ENCODE data around the gene LINC00305.

Gene LINC00305

DNA sequence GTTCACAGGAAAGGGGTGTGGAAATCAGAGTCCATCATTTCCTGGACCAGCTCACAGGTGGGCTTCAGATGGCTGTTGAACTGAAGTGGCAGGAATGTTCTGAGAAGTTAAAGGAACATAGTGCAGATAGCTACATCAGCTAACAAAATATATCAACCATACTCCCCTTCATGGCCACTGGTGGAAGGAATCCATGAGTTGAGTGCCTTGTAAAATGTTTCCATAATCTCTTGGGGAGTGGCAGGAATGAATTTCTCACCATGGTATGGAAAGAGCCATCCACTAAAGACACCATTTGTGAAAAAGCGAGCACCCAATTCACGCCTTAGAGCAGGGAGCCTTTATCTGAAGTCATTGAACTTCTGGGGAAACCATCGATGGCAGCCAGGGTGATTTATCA, at the start of gene LINC00305:
Gene LINC00305, minus strand, starts transcription at position 101 of the 400 bp plus-strand sequence.
- no peak for DNase-seq

DNA sequence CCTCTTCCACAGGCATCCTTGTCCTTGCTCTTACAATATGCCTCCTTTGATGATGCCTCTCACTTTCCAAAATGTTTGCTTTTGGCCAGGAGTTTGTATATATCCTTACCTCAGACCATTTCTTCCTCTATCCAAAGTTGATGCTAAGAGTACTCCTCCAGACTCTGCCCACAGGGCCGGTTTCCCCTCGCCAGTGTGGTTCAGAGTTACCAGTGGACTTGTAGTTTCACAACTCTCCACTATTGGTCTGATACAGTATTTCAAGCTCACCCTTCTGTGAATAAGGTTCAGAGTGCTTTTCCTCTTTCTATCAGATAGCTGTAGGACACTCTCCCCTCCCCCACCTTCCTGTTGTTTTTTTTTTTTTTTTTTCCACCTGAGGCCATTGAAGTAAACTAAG, 42.2 kb upstream of the LINC00305 start:
- no peak for DNase-seq

DNA sequence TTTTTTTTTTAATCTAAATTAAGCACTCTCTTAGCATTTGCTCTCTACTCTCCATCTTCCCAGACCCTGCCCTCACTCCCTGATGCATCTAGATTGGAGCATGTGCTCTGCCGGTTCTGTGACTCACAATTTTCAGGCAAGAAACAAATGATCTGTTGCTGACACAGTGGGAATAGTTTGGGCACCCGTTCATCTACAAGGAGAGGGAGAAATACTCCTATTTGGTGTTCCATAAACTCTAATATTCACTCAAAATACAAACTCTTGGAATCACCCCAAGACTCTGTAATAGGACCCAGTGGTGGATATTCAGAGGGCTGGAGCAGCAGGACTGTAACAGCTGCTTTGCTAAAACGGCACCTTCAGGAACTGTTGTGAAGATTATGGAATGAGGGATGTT, 37.1 kb upstream of the LINC00305 start:
- no peak for DNase-seq

DNA sequence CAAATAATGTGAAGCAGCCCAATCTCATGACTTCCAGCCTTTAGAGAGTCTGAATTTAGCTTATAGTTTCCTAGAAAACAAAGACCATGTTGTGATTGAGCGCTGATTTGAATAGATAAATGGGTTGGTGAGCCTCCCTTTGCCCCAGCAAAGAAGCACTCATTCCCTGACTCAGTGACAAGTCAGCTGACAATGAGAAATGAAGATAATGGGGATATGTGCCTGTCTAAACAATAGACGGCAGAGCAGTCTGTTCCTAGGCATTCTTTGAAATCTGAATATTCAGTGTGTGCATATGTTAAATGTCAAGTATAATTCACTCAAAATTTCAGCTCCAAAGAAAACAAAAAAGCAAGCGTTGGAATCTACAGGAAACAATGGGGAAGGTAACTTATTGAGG, 34.8 kb upstream of the LINC00305 start:
- DNase-seq, result no peak

DNA sequence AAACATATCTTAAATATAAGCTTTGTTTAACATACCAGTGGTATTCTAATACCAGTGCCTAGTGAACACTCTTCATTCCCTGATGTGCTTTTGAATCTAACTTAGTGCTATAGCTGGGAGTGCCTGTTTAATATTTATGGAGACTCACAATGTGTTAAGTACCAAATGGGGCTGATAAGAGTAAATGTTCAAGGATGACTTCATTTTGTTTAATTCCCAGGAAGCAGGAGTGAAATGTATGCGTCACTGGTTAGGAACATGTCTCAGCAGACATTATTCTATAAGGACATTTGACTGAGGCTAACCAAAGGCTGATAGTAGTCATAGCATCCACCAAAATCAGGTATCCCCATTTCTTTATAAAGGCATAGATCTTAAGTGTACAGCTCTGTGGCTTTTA, 31.7 kb upstream of the LINC00305 start:
- DNase-seq, result no peak

DNA sequence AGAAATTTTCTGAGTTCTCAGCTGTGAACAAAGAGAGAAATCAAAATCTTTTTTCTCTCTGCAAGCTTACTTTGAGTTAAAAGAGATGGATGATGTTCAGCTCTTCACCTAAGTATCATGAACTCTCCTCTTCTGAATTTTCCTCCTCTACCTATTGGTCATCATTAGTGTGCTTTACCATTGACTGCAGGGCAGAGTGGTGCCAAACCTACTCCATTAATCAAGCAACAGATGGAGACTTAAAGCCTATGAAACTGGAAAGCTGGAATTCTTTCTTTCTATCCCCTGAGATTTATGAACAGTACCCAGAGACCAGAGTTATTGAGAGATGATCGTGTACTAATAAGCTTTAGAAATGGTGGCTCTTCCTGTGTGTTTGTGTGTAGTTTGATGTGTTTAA, 31.3 kb upstream of the LINC00305 start:
- DNase-seq, result no peak

DNA sequence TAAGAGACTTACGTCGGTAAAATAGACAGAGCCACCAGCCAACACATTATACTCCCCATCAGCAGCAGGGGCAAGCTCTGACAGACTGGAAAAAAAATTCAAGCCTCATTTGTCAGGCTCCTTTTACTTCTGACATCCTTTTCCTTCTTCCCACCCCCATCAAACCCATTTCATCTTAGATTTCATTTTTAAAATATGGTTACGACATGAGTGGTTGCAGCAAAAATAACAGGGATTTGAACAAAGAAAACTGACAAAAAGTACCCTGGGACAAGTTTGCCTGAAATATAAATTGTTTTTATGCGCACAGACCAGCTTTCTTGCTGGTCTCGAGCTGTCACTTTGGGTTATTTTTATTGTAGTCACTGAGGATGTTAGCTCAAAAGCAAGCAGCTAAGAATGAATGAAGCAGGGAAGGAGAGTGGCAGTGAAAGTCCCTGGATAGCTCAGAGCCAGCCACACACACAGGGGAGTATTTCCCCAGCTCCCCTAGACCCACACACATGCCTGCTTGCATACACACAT, 30.7 kb upstream of the LINC00305 start:
- DNase-seq, result no peak

DNA sequence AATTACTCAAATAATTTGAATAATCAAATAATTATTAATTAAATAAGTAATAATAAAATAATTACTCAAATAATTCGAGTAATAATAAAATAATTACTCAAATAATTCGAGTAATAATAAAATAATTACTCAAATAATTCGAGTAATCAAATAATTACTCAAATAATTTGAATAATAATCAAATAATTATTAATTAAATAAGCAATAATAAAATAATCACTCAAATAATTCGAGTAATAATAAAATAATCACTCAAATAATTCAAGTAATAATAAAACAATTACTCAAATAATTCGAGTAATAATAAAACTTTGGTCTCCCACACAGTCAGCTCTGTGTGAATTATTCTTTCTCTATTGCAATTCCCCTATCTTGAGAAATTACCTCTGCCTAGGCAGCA, 30.0 kb upstream of the LINC00305 start:
- DNase-seq, result no peak

DNA sequence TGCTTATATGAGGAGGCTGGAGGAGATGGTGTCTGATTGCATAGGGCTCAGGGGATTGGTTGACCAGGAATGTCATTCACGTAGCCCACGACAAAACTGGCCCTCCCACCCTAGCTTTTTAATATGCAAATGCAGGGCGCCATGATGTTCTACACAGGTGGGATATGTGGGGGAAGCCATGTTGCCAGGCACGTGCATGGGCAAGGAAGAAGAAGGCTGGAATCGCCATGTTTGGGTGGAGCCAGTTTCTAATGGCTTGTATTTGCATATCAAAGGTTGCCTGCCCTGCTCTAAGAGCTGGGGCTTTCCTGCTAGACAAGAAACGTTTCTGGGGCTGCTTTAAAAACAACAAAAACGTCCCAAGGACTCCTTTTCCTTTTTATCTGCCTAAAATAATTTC, 26.5 kb upstream of the LINC00305 start:
- no peak for DNase-seq

DNA sequence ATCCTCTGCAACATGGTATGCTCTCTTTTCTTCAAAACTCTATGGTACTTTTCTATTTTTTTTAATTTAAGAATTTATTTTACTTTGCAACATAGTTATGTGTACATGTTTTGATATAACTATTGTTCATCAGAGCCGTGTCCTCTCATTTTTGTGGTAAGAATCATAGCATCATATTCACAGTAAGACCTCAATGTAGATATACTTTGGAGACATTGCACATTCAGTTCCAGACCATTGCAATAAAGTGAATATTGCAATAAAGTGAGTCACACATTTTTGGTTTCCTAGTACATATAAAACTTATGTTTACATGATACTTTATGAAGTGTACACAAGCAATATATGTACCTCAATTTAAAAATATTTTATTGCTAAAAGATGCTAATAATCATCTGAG, 22.7 kb upstream of the LINC00305 start:
- DNase-seq, result no peak

DNA sequence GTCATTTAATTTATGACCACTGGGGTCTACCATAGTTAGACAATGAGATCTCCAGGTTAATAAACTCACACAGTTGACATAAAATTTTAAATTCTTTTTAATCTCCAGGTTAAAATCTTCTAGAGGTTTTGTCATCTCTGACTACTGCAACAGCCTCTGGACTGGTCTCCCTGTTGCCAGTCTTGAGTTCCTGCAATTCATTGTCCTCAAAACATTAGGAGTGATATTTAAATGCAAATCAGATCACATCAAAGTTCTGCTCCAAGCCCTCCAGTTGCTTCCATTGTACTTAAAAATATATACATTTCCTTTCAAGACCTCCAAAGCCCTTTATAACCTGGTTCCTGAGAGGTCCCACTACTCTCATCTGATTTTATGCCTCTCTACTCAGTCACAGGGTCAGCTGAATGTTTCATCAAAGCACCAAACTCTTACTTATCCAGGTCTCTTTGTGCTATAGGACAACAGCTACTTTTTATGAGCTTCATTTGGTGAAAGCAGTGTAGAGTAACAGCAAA, 18.6 kb upstream of the LINC00305 start:
- DNase-seq, result no peak

DNA sequence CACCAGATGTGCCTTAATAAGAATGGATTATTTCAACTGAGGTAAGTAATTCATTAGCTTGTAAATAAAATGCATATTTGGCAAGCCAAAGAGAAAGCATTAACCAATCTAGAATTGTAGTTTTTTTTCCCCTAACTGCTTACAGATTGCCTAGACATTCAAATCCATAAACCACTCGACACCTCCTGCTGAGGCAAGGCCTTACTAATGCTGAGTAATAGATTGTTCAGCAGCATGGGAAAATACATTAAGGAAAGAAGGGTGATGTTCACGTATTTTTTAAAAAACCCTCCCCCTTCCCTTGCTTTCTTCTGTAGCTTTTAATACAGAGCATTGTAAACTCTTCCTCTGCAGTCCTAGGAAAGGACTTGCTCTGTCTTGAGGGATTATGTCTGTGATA, 17.0 kb upstream of the LINC00305 start:
- no peak for DNase-seq

DNA sequence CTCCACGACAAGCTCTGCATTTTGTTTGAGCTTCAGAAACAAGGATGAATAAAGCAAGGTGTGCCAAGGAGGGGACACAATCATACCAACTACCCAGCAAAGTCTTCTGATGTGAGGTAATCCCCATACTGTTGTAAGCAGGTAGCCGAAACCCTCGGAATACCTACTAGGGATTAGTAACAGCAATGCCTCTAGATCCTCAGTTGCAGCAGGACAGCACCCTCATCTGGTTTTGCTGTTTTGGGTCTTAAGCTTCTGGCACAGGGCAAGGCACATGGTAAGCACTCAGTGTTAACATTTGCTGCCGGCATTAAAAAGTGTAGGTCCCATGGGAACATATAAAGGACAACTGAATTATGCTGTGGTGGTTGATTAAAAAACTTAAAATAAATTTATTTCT, 16.0 kb upstream of the LINC00305 start:
- no peak for DNase-seq

DNA sequence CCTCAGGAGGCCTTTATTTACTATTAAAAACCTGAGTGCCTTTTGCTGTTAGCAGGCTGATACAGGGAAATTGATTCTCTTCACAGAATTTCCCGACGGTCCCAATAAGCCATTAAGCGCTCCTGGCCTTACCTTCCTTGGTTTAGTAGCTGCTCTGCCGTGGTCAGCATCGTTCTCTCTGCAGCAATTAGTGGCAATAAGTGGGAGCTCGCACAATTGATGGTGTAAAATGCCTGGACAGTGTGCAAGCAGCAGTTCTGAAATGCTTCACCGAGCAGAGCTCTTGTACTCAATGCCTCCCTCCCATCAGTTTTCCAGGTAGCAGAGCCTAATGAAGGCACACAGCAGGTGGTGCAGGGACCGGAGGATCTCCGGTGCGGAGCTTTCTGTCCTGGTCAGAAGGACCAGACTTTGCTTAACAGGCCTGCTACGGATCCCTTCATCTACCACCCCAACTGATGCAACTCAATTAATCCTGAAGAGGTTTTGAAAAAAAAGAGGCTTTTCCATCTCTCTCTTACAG, 1.1 kb upstream of the LINC00305 start:
- no peak for DNase-seq

DNA sequence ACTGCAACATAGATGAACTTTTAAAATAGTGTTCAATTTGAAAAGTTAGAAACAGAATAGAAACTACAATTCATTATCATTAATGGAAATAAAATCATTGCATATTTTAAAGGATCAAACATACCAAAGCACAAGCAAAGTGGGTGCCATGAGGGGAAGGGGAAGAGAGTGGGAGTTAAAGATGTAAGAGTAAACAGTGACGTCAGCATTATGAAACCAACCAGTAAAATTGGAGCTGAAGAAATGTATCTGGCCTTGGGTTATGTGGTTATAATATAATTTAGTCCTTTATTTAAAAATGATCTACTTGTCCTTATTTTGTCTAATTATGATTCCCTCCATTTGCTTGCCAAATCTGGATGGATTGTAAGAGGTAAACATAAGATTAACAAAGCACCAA, 6.0 kb downstream of the LINC00305 start:
- no peak for DNase-seq

DNA sequence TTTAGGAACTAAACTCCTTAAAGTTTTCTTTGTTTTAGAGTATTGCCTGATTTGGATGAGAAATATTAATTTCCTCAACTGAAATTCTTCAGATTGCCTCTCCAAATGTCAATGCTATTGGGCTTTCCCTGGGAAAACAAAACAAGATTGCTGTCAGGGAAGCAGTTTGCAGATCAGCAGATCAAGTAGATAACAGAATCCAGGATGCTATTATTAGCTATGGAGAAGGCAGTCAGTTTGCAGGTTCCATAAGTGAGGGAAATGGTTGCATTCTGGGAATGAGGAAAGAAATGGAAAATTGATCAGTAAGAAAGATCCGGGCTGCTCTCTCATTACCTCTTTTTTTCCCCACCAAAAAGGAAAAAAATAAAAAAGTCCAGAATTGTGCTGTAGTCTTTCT, 11.0 kb downstream of the LINC00305 start:
- no peak for DNase-seq

DNA sequence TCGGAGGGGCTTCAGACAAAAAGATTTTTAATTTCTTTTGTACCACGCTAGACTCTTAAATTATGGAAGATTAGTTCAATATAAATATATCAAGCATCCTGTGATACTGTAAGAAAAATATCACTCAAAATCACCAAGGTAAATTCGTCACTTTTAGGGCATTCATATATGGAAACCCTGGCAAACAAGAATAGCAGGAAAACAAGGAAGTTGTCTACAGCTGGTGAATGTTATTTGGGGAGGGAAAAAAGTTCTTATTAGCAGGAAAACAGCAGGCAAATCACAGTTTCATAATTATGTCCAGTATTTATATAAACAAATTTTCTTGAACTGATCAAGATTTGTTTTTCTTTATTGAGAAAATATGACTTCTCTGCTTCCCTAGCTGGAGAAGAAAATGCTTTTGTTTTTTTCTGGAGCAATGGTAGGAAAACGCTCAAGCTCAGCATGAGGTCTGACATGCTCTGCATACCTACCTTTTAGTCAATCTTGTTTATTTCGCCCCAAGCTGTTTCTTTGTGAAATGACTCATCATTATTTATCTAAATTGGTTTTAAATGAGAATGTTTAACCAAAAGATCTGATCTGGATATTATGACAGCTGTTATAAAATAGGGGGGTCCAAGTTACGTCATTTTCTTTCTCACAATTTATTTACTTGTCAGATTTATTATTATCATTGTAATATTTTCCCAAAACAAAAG, 14.7 kb downstream of the LINC00305 start:
- DNase-seq, result no peak

DNA sequence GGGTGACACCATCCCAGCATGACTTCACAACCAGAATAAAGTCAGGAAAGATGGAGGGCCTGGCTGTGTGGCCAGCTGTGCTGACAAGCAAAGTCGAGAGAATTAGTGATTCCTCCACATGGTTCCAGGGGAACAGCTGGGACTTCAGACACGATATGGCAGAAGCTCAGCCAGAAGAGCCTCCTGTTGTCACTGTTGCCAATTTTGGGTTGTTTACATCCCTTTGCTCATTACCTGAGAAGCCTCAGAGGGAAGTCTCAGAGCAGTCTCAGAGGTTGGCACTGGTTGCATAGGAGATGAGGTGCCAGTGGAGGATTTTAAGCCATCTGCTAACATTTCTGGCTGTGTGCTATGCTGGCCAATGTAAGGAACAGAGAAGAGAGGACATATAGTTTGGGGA, 16.0 kb downstream of the LINC00305 start:
- no peak for DNase-seq

DNA sequence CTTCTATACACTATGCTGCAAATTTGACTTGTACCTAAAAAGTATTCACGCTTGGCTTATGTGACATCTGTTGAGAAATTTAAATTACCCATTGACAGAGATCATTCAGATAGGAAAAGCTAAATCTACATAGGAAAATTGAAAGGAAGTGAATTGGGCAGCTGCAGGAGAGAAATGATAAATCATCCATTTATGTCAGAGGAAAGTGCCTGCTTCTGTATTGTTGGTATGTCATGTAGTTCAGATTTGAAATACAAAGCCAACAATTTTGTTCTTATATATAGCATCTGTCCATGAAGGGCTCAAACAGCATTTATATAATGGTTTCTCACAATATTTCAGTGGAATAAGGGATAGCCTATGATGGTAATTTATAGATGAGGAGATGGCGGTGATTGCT, 17.6 kb downstream of the LINC00305 start:
- DNase-seq, result no peak

DNA sequence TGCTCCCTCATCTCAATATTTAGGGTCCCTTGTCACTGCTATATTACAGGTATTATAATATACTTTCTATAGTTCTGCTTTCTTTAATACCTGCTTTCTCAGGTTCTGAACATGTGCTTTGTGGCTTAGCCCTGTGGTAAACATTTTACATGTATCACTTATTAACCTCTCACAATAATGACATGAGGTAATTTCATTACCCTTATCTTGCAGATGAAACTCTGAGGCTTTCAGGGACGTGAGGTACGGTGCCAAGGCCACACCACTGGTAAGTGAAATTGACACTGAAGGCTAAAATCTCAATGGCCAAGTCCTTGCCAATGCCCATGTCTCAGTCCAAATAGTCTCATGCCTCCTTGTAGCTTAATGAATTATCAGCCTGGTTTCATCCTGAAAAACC, 21.7 kb downstream of the LINC00305 start:
- DNase-seq, result no peak

DNA sequence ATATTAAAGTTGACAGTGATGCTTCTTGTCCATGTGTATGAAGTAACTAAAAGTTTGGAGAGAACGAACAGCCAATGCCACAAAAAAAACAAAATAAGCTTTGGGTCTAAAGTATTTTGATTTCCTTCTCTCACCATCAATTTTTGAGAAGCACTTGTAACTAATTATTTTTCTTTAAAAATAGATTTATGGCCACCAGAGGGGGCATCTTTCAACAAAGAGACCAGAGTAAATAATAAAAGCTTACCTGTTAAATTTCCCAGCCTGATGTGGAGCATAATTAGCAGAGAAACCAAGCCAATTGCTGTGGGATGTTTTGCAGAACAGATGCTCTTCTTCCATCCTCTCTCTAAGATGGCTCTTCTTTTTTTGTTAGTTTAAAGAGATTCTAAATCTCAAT, 29.0 kb downstream of the LINC00305 start:
- no peak for DNase-seq

DNA sequence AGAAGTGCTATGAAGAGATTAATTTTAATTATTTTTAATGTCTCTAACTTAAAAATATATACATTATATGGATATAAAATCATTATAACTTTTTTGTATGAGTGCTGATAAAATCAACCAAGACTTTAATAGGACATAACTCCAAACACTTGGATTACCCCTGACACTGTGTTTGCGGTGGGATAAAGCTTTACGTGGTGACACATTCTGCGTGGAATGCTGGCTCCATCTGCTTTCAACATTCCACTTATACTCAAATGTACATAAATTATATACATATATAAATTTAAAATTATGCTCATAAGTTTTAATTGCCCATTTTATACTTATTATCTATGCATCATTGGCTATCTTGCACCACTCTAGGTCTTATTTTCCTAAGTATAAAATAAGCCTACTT, 30.5 kb downstream of the LINC00305 start:
- DNase-seq, result no peak

DNA sequence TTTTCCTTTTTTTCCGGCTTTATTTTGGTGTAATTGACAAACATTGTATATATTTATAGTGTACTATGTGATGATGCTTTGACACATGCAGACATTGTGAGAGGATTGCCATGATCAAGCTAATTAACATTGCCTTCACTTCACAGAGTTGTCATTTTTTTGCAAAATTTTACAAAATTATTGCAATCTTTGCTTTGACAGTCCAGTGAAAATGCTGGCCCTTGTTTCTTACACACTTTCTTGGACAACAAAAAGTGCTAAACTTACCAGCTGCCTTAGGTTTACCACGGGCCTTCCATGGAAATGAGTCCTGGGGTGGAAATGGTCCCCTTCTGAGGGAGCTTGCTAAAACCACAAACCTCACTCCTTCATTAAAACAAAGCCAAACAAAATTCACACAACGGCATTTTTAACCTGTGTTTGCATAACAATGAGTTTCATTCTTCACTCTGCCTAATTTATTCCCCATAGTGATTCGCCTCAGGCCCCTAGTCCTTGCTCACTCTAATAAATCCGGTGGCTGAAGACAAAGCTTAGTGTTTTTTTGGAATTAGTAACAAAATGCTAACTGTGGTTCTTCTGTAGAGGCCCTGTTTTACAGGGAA, 32.2 kb downstream of the LINC00305 start:
- no peak for DNase-seq

DNA sequence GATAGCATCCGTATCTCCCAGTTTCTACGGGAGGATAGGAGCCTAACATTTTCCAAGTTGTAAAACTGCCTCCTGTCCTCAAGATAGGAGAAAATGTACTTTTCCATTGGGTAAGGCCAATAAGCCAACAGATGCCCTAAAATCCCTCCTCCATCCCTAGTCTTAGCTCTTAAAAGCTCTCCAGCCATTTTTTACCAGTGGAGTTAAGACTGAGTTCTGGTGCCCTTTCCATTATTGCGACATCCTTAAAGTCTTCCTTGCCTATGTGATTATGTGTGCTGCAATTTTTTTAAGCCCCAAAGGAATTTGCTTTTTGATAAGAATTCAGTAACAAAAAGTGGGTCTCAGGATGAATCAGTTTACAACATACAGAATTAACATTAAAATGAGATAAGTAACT, 33.0 kb downstream of the LINC00305 start:
- DNase-seq, result no peak

Measured in activated T-cell treated with anti-CD3 and anti-CD28 coated beads for 4 hours (primary cell).